Measurements from ENCODE around the gene CFAP74.

The CFAP74 gene

GRCh38 chr1:2018217-2019171, 14.9 kb upstream of the CFAP74 start:
- DNase-seq: no peak

- DNase-seq: no peak
These were observed 12.5 kb upstream of the CFAP74 start for GRCh38 chr1:2016123-2016522.

GRCh38 chr1:2014741-2015735, 11.5 kb upstream of the CFAP74 start:
- DNase-seq: no peak

- DNase-seq: no peak
These were observed 10.6 kb upstream of the CFAP74 start for GRCh38 chr1:2014181-2014580.

- DNase-seq: no peak
These were observed 5.8 kb upstream of the CFAP74 start for GRCh38 chr1:2009101-2010053.

GRCh38 chr1:2004856-2005255, 1.3 kb upstream of the CFAP74 start:
- no peak for DNase-seq

GRCh38 chr1:2001773-2002411, 1.7 kb downstream of the CFAP74 start:
- DNase-seq: no peak

- no peak for DNase-seq
These were observed 2.7 kb downstream of the CFAP74 start for GRCh38 chr1:2000850-2001249.

- no peak for DNase-seq
These were observed 3.2 kb downstream of the CFAP74 start for GRCh38 chr1:2000432-2000831.

- DNase-seq: no peak
These were observed 6.0 kb downstream of the CFAP74 start for GRCh38 chr1:1997576-1997975.

GRCh38 chr1:1996207-1996651, 7.4 kb downstream of the CFAP74 start:
- no peak for DNase-seq

GRCh38 chr1:1994536-1994935, 9.1 kb downstream of the CFAP74 start:
- DNase-seq: no peak

GRCh38 chr1:1990222-1990621, 13.4 kb downstream of the CFAP74 start:
- DNase-seq: no peak

GRCh38 chr1:1989789-1990188, 13.8 kb downstream of the CFAP74 start:
- no peak for DNase-seq

- no peak for DNase-seq
These were observed 14.5 kb downstream of the CFAP74 start for GRCh38 chr1:1989102-1989542.

- DNase-seq: peak; percentile 7
These were observed 15.3 kb downstream of the CFAP74 start for GRCh38 chr1:1988061-1988945.

GRCh38 chr1:1987142-1987510, 16.5 kb downstream of the CFAP74 start:
- DNase-seq: no peak

GRCh38 chr1:1986451-1987141, 17.0 kb downstream of the CFAP74 start:
- DNase-seq: no peak

GRCh38 chr1:1985375-1986050, 18.1 kb downstream of the CFAP74 start:
- no peak for DNase-seq

Data from CD4-positive, alpha-beta T cell treated with Interleukin-6 for 4 hours (primary cell).